HG03432 (cell line): ENCODE measurements around the gene EEF1G.

ENCODE experiments used
- ATAC-seq: cut with Tn5 transposase; IDR thresholded peaks from one replicate; pipeline ENCODE4 v1.9.1; 2021; ENCODE audit warnings: mild to moderate bottlenecking, moderate library complexity; ENCODE audit not compliant: unreplicated experiment

Gene EEF1G

GRCh38 chr11:62542111-62542745 is 31.5 kb downstream of the EEF1G start:
- no peak for ATAC-seq

- peak; percentile 52 for ATAC-seq
These were observed 32.6 kb downstream of the EEF1G start for GRCh38 chr11:62540804-62541701.

GRCh38 chr11:62539238-62539925 is 34.3 kb downstream of the EEF1G start:
- no peak for ATAC-seq

- ATAC-seq, result no peak
These were observed 35.0 kb downstream of the EEF1G start for GRCh38 chr11:62538470-62539237.

- ATAC-seq, result no peak
These were observed 37.3 kb downstream of the EEF1G start for GRCh38 chr11:62536301-62536957.

- ATAC-seq, result no peak
These were observed 37.9 kb downstream of the EEF1G start for GRCh38 chr11:62535802-62536201.

- ATAC-seq, result no peak
These were observed 38.7 kb downstream of the EEF1G start for GRCh38 chr11:62534779-62535545.

- no peak for ATAC-seq
These were observed 41.6 kb downstream of the EEF1G start for GRCh38 chr11:62532096-62532495.

GRCh38 chr11:62516736-62517371 is 56.8 kb downstream of the EEF1G start:
- ATAC-seq, result no peak

GRCh38 chr11:62514151-62514550 is 59.5 kb downstream of the EEF1G start:
- ATAC-seq, result no peak

- no peak for ATAC-seq
These were observed 60.1 kb downstream of the EEF1G start for GRCh38 chr11:62513626-62514025.

- ATAC-seq, result no peak
These were observed 60.7 kb downstream of the EEF1G start for GRCh38 chr11:62512961-62513360.
